Measurements from ENCODE around the gene MKX.

GRCh38 chr10:27716521-27716920, 29.1 kb downstream of the MKX start:
- TF ChIP-seq CTCF (IDR thresholded peaks at IDR 0.05; ENCODE audit: insufficient read depth, low read depth, low read length) = no peak
- TF ChIP-seq EZH2 (IDR thresholded peaks at IDR 0.05; ENCODE audit: insufficient read depth, low read length) = no peak
